ENCODE data around the gene PI4KA. TPM values are rescaled to one million over a fixed set of nuclear protein-coding genes. Genes with fewer than 3 reads are reported as not detected.

PI4KA gene
- total RNA-seq, 1 experiment from 2014 or later, result 54.3 TPM

DNA sequence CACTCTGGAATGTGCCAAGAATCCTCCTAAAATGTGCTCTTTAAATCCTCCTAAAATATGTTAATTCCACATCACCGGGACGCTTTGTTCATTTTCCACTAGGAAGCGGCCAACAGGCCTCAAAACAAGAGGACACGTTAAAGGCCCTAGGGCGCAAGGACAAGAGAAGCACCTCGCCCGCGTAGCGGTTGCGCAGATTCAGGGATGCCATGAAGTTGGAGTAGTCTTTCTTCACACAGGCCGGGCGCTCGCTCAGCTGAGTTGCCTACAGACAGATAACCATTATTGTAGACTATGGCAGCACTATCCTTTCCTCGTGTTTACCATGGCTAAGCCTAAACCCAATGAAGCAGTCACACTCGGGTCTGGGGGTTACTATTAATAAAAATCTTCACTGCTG is 114.2 kb downstream of the PI4KA start:
- Histone ChIP-seq H3K27ac (ENCODE audit: low read length) (no peak overlapping the region), H3K4me3 (ENCODE audit: low read depth in 2 of 2, low read length in 2 of 2) (no peak overlapping the region), H3K36me3 (ENCODE audit: control insufficient read depth, insufficient read depth, low read length) (no peaks in the 10 kb centered on the region), H3K4me1 (ENCODE audit: control insufficient read depth, insufficient read depth, low read length) (no peaks in the 10 kb centered on the region), H3K9me3 (ENCODE audit: control insufficient read depth, insufficient read depth, low read depth, low read length) (no peaks in the 10 kb centered on the region), H3K27me3 (ENCODE audit: control insufficient read depth, insufficient read depth, low read length) (no peaks in the 10 kb centered on the region)
- DNase-seq (ENCODE audit: low read depth, low spot score), result no peak
- intact Hi-C loops (cut with micrococcal nuclease; ENCODE audit: unreplicated experiment) (no loop called here), in situ Hi-C loops (cut with HindIII; ENCODE audit: low pct_unique_long_range_greater_than_20kb, low sequenced_read_pairs) (no loop called here)
- ATAC-seq, result no peak
- TF ChIP-seq POLR2AphosphoS5 (IDR thresholded peaks at IDR 0.05; ENCODE audit: low read depth, low read length) (no peak), TCF7L2 (IDR thresholded peaks at IDR 0.05; ENCODE audit: low read depth, low read length) (no peak)
- BruUV-seq (replicated peaks), result TSS peak; percentile 39
- ChIA-PET POLR2A (no interaction called here), CTCF (no interaction called here)

- Histone ChIP-seq H3K9me3 (ENCODE audit: control insufficient read depth, insufficient read depth, low read depth, low read length) (no peaks in the 10 kb centered on the region), H3K4me3 (ENCODE audit: low read depth in 2 of 2, low read length in 2 of 2) (no peak overlapping the region), H3K27ac (ENCODE audit: low read length) (no peak overlapping the region), H3K27me3 (ENCODE audit: control insufficient read depth, insufficient read depth, low read length) (no peaks in the 10 kb centered on the region), H3K4me1 (ENCODE audit: control insufficient read depth, insufficient read depth, low read length) (no peaks in the 10 kb centered on the region), H3K36me3 (ENCODE audit: control insufficient read depth, insufficient read depth, low read length) (no peaks in the 10 kb centered on the region)
- DNase-seq (ENCODE audit: low read depth, low spot score), result no peak
- CTCF ChIA-PET, result interaction anchor here (0.6 to 0.7 kb wide), 2 partner anchors 39 to 95 kb away, joined by 3 to 4 read pairs; no protein-coding TSS in a partner anchor
- POLR2A ChIA-PET, result no interaction called here
- in situ Hi-C loops (cut with HindIII; ENCODE audit: low pct_unique_long_range_greater_than_20kb, low sequenced_read_pairs), result no loop called here
- TF ChIP-seq CTCF (IDR thresholded peaks at IDR 0.05) (no peak), TCF7L2 (IDR thresholded peaks at IDR 0.05; ENCODE audit: low read depth, low read length) (no peak), SIN3A (IDR thresholded peaks at IDR 0.05; ENCODE audit: borderline replicate concordance, insufficient read depth, low read depth, low read length) (no peak), REST (IDR thresholded peaks at IDR 0.05; ENCODE audit: insufficient read depth in 1 of 2, low read depth in 2 of 2, low read length in 1 of 2) (no peak), POLR2AphosphoS5 (IDR thresholded peaks at IDR 0.05; ENCODE audit: low read depth, low read length) (no peak)
- no peak for ATAC-seq
- intact Hi-C loops (cut with micrococcal nuclease; ENCODE audit: unreplicated experiment), result no loop called here
- BruUV-seq (replicated peaks), result no TSS peak
Observed at GRCh38 chr22:20742764-20743163, 115.8 kb downstream of the PI4KA start.

DNA sequence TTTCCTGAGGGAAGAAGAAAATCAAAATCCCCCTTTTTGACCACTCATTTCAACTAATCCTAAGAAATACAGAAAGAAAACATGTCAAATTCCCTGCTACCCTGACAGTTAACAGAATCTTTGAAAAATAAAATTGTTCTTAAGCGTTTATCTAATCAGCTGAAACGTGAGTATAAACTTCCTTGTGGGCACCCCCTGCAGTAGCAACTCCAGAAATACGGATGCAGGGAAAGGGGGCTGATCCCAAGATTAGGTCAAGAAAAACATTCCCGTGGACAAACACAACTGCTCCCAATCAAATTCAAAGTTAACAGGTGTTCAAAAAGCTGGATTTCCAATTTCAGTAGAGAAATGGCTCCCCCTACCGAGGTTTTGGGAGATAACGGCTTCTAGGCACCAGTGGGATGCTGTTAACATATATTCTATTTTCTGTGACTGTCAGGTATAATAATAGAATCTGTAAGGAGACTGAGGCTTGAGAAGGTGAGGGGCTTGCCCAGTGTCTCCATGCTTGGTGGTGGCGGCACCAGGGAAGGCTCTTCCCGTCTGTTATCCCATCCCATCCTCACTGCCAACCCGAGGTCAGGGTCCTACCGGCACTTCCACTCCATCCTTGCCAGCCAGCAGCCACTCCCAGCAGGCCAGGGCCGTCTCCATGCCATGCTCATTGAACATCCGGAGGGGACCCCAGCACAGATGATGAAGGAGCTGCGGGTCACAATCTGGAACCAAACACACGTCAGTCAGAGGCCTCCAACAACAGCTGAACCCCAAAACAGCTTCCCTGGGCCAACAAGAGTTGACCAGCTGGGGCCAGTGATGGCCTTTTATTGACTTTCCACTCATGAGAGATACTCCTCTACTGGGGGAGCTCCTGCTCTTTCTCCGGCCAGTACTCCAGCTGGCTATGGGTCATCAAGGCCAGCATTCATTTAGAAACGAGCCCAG is 116.7 kb downstream of the PI4KA start:
- Histone ChIP-seq H3K4me3 (ENCODE audit: low read depth in 2 of 2, low read length in 2 of 2) (no peak overlapping the region), H3K36me3 (ENCODE audit: control insufficient read depth, insufficient read depth, low read length) (no peaks in the 10 kb centered on the region), H3K9me3 (ENCODE audit: control insufficient read depth, insufficient read depth, low read depth, low read length) (no peaks in the 10 kb centered on the region), H3K4me1 (ENCODE audit: control insufficient read depth, insufficient read depth, low read length) (no peaks in the 10 kb centered on the region), H3K27ac (ENCODE audit: low read length) (no peak overlapping the region), H3K27me3 (ENCODE audit: control insufficient read depth, insufficient read depth, low read length) (no peaks in the 10 kb centered on the region)
- CTCF ChIA-PET, result interaction anchor here (0.6 to 0.7 kb wide), 2 partner anchors 39 to 96 kb away, joined by 3 to 4 read pairs; no protein-coding TSS in a partner anchor
- POLR2A ChIA-PET, result no interaction called here
- BruUV-seq (replicated peaks), result no TSS peak
- TF ChIP-seq TCF7L2 (IDR thresholded peaks at IDR 0.05; ENCODE audit: low read depth, low read length) (no peak), CTCF (IDR thresholded peaks at IDR 0.05) (peak; percentile 72)
- intact Hi-C loops (cut with micrococcal nuclease; ENCODE audit: unreplicated experiment) (no loop called here), in situ Hi-C loops (cut with HindIII; ENCODE audit: low pct_unique_long_range_greater_than_20kb, low sequenced_read_pairs) (no loop called here)
- ATAC-seq (no peak), DNase-seq (ENCODE audit: low read depth, low spot score) (no peak)
